ENCODE measurements around the gene CAPN11.

Gene CAPN11

GRCh38 chr6:44158770-44159228 is at the start of gene CAPN11:
TSS of gene CAPN11 (plus strand) at chr6:44158820. CDS start at chr6:44158849, 29 bp downstream.
- no peak for DNase-seq (ENCODE audit: low read depth, low spot score)

DNA sequence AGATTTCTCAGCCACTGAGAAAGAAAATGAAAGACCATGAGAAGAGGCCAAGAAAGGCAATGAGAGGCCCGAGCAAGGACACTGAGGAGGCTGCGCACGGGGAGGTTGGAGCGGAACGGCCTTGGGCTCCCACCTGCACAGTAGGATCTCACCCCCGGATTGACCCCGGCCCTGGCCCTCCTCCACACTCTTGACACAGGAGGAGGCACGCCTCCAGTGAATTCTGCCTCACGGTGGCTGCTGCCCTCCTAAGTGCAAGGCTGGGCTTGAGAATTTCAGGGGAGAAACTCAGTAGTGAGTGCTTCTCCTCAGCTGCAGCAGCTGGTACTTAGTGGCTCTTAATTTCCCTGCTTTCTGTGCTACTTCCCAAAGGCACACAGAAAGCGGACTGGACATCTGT is 49.4 kb upstream of the CAPN11 start:
- no peak for DNase-seq (ENCODE audit: low read depth, low spot score)

- no peak for DNase-seq (ENCODE audit: low read depth, low spot score)
Observed at GRCh38 chr6:44110005-44110676, 48.5 kb upstream of the CAPN11 start.

GRCh38 chr6:44110966-44111365 is 47.7 kb upstream of the CAPN11 start:
- DNase-seq (ENCODE audit: low read depth, low spot score), result no peak

GRCh38 chr6:44111434-44112417 is 46.9 kb upstream of the CAPN11 start:
- no peak for DNase-seq (ENCODE audit: low read depth, low spot score)

GRCh38 chr6:44113414-44113813 is 45.2 kb upstream of the CAPN11 start:
- no peak for DNase-seq (ENCODE audit: low read depth, low spot score)

DNA sequence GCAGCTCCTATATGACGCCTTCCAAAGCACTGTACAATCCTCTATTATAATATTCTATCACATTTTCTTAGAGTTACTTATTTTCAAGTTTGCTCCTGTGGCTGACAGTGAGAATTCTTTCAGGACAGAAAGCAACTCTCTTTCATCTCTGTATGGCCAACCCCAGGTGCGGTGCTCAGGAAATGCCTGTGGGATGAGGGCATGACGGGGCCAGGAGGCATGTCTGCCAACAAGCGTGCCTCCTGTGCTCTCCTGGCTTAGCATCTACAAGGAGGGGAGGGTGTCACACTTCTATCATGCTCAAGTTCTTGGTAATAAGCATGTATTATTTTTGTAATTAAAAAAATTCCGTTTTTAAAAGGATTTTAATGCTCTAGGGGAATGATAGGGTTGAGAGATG is 42.8 kb upstream of the CAPN11 start:
- DNase-seq (ENCODE audit: low read depth, low spot score), result no peak

- no peak for DNase-seq (ENCODE audit: low read depth, low spot score)
Observed at GRCh38 chr6:44116641-44117382, 41.8 kb upstream of the CAPN11 start.

DNA sequence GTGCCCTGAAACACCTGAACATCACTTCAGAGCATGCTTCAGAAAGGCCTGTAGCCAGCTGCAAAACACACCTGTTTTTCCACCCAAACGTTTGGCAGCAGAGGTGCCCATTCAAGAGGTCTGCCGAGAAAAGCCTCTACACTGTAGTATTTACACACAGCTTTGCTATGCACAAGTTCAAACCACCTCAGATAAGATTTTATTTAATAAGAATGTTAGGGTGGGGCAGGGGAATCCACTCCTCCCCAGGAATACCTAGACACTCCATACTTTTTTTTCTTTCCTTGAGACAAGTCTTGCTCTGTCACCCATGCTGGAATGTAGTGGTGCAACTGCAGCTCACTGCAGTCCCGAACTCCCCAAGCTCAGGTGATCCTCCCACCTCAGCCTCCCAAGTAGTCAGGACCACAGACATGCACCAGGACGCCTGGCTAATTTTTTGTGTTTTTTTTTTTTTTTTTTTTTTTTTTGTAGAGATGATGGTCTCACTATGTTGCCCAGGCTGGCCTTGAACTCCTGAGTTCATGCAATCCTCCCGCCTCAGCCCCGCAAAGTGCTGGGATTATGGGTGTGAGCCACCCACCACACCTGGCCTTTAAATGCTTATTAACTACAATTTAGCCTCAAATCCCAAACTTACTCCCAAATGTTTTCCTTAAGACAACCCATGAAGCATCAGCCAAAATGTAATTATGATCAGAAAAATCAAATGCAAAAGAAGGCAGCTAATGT is 41.1 kb upstream of the CAPN11 start:
- no peak for DNase-seq (ENCODE audit: low read depth, low spot score)

DNA sequence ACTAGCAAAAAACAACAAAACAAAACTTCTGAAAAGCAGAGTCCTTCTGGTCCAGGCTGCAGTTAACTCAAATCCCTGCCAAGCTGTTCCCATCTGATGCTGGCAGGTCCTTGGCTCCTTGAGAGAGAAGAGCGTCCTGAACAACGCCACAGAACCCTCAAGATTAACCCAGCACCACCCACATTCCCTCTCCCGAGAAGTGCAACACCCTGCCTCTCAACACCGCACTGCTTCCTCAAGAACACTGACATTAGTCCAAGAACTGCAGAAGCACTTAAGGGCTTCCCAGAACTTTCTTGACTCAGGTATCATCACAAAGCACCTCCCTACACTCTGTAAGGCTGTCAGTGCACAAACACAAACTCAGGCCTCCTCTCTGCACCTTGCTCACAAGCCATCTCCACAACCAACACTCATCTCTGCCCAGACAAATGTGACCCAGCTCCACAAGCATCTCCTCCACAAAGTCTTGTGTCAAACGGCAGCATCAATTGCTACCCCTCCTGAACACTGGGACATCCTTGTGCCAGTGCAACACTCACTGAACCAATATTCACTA is 38.8 kb upstream of the CAPN11 start:
- DNase-seq (ENCODE audit: low read depth, low spot score), result no peak

GRCh38 chr6:44120692-44121443 is 37.8 kb upstream of the CAPN11 start:
- DNase-seq (ENCODE audit: low read depth, low spot score), result no peak

DNA sequence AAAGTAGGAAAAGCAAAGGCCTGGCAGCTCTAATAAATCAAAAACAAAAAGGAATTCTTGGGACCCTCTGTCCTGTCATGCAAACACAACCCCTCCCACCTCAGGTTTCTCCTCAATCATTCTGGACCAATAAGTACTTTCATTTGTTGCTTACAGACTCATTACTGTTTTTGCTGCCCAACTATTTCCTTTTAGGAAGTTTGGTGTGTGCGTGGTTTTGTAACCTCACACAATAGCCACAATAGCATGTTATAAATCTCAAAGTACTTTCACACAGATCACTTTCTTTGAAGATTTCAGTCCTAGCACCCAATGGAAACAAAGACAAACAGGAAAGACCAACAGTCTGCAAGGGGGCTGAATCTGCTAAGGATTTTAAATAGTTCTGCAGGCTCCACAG is 35.8 kb upstream of the CAPN11 start:
- no peak for DNase-seq (ENCODE audit: low read depth, low spot score)

- no peak for DNase-seq (ENCODE audit: low read depth, low spot score)
Observed at GRCh38 chr6:44123544-44123943, 35.1 kb upstream of the CAPN11 start.

GRCh38 chr6:44126320-44127149 is 32.1 kb upstream of the CAPN11 start:
- DNase-seq (ENCODE audit: low read depth, low spot score), result no peak

DNA sequence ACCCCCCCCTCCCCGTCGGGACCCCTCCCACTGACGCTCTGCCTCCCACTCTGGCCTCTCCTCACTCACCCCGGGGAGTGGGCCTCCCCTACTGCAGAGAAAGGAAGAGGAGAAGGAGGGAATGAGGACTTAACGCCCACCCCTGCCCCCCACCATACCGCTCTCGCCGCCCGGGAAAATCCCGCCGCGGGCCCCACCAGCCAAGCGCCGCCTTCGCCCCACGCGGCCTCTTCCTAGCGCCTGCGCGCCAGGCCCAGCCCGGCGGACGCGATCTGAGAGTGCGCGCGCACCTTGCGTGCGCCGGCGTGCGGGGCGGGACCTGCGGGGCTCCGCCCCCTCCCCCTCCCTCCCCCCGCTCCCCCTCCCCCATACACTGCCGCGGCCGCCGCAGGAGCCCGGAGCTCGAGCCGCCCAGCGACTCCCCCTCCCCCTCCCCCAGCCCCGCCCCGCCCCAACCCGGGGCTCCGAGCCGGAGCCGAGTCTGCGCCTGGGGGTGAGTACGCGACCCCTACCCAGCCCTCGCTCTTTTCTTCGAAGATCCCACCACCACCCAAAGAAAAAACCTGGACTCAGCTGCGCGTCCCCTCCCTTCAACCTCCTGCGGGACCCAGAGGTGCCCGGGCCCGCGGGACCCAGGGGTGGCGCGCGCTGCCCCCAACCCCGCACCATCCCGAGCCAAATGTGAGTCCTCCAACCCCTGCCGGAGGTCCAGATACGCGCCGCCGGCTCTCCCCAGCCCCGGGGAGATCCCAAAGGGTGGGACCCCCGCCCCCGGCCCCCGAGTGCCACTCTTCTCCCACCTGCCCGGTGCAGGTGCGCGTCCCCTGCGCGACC is 31.2 kb upstream of the CAPN11 start, which contains the start of the genes MRPL14 and TMEM63B:
MRPL14 (minus strand) TSS at position 267 of the 834 bp plus-strand sequence. CDS start 10,841 bp downstream, outside the sequence.
TMEM63B (plus strand) TSS at position 369 of the 834 bp plus-strand sequence. CDS start 7,031 bp downstream, outside the sequence.
- peak; percentile 57 for DNase-seq (ENCODE audit: low read depth, low spot score)

- DNase-seq (ENCODE audit: low read depth, low spot score), result no peak
Observed at GRCh38 chr6:44128020-44128917, 30.4 kb upstream of the CAPN11 start.

- no peak for DNase-seq (ENCODE audit: low read depth, low spot score)
Observed at GRCh38 chr6:44129841-44130322, 28.7 kb upstream of the CAPN11 start.

Measured in smooth muscle cell of the brain vasculature (primary cell).